Lung (tissue), 12 donors: ENCODE results near the gene SESTD1. TPM values are rescaled to one million over a fixed set of nuclear protein-coding genes. Genes with fewer than 3 reads are reported as not detected.

Experiments used
- ATAC-seq: fragments of 200-7000 bp; cut with Tn5 transposase; one replicate; pipeline ENCODE4 v1.9.1; 2020; ENCODE audit warnings: moderate number of reproducible peaks; ENCODE audit not compliant: insufficient read depth, low FRiP score
- DNase-seq, 3 donors: peaks; one replicate each; pipeline ENCODE4 v3.0.0-alpha.2; 2013 to 2017
- H3K27ac ChIP-seq, 2 donors: one replicate each; pipeline ENCODE4 v1.5.1; 2013; ENCODE audit warnings: mild to moderate bottlenecking in 2 of 2, moderate library complexity in 2 of 2, control low read depth in 1 of 2, inconsistent platforms in 1 of 2, low read depth in 1 of 2, low read length in 1 of 2
- H3K27me3 ChIP-seq, 3 donors: one replicate each; pipeline ENCODE4 v1.5.1; 2013; ENCODE audit warnings: low read length in 2 of 3; ENCODE audit not compliant: control insufficient read depth in 3 of 3, insufficient read depth in 3 of 3
- H3K36me3 ChIP-seq, 4 donors: one replicate each; pipeline ENCODE4 v1.5.1; 2013; ENCODE audit warnings: low read length in 4 of 4, mild to moderate bottlenecking in 1 of 4, moderate library complexity in 1 of 4; ENCODE audit not compliant: control insufficient read depth in 4 of 4, insufficient read depth in 4 of 4
- H3K4me1 ChIP-seq, 5 donors: one replicate each; pipeline ENCODE4 v1.5.1; 2013; ENCODE audit warnings: low read length in 5 of 5, mild to moderate bottlenecking in 2 of 5, moderate library complexity in 1 of 5; ENCODE audit not compliant: control insufficient read depth in 5 of 5, insufficient read depth in 5 of 5
- H3K4me3 ChIP-seq: one replicate; pipeline ENCODE4 v1.5.1; 2013; ENCODE audit warnings: mild to moderate bottlenecking, control low read depth, moderate library complexity
- H3K9ac ChIP-seq, 2 donors: one replicate each; pipeline ENCODE4 v1.5.1; 2013; ENCODE audit warnings: low read length in 2 of 2, control low read depth in 1 of 2; ENCODE audit not compliant: insufficient read depth in 1 of 2
- H3K9me3 ChIP-seq, 4 donors: one replicate each; pipeline ENCODE4 v1.5.1; 2013; ENCODE audit warnings: low read length in 3 of 4, mild to moderate bottlenecking in 1 of 4, moderate library complexity in 1 of 4; ENCODE audit not compliant: control insufficient read depth in 4 of 4, insufficient read depth in 3 of 4
- WGBS, 2 donors: extraction: QIAGEN DNeasy Blood & Tissue Kit; methylation state at CpG; one replicate each; pipeline ENCODE4 v1.1.7; 2013; 5-methylcytosine and 5-hydroxymethylcytosine counted together
- polyA plus RNA-seq, 2 donors: library from polyadenylated mRNA; stranded (reverse); fragments of 200-250 nt; gene quantifications; one replicate each; pipeline ENCODE4 v1.2.1, GENCODE V29; 2013
- total RNA-seq, 2 donors: library from RNA; depleted of rRNA in 1 of 2; stranded (reverse); fragments of >200 nt in 1 of 2; gene quantifications; one replicate each; pipeline ENCODE4 v1.2.1, GENCODE V29; 2014 to 2021
- TF ChIP-seq, protein P1 (sequence below): IDR thresholded peaks from 2 replicates; pipeline ENCODE4 v1.5.1; 2012; ENCODE audit warnings: mild to moderate bottlenecking; ENCODE audit errors: control extremely low read depth, extremely low read depth
- donor health status: control.
- donor health status: control.
- donor health status: Bipolar disorder and iron deficiency.
- donor health status: healthy.
- donor health status: DM: yes; HTN: yes; CAD: no.

SESTD1 gene
- total and polyA plus RNA-seq, 4 donors: 11.2 to 96.4 (median 49.3) TPM

DNA sequence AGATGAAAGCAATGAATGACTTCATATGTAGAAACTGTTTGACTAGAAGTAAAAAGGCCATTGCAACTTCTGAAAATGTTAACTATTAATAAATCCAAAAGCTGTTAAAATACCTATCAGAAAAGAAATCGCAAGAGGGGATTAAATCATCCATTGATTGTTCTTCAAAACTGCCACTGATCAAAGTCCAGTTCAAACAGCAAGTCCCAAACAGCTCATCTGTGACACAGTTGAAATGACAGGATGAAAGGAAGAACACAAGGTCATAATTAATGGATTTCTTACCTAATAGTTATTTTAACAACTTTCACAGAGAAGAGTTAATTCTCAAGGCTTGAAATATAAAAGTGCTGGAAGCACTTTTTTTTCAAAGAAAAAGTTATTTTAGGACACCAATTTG is 90.4 kb downstream of the SESTD1 start:
- TF ChIP-seq, protein P1, sequence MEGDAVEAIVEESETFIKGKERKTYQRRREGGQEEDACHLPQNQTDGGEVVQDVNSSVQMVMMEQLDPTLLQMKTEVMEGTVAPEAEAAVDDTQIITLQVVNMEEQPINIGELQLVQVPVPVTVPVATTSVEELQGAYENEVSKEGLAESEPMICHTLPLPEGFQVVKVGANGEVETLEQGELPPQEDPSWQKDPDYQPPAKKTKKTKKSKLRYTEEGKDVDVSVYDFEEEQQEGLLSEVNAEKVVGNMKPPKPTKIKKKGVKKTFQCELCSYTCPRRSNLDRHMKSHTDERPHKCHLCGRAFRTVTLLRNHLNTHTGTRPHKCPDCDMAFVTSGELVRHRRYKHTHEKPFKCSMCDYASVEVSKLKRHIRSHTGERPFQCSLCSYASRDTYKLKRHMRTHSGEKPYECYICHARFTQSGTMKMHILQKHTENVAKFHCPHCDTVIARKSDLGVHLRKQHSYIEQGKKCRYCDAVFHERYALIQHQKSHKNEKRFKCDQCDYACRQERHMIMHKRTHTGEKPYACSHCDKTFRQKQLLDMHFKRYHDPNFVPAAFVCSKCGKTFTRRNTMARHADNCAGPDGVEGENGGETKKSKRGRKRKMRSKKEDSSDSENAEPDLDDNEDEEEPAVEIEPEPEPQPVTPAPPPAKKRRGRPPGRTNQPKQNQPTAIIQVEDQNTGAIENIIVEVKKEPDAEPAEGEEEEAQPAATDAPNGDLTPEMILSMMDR: no peak
- DNase-seq (no peak), ATAC-seq (no peak)
- Histone ChIP-seq H3K27ac (no peak overlapping the region), H3K9me3 (no peaks in the 10 kb centered on the region), H3K27me3 (no peaks in the 10 kb centered on the region), H3K4me3 (no peak overlapping the region), H3K9ac (no peak overlapping the region), H3K4me1 (peaks cover 0 to 4% (median 0%) of the 10 kb centered on the region in 5 donors), H3K36me3 (peaks cover 3 to 9% (median 5%) of the 10 kb centered on the region in 4 donors)
- 93 to 98% methylated on average over 1 of the region's 1 CpG for WGBS, 2 donors

DNA sequence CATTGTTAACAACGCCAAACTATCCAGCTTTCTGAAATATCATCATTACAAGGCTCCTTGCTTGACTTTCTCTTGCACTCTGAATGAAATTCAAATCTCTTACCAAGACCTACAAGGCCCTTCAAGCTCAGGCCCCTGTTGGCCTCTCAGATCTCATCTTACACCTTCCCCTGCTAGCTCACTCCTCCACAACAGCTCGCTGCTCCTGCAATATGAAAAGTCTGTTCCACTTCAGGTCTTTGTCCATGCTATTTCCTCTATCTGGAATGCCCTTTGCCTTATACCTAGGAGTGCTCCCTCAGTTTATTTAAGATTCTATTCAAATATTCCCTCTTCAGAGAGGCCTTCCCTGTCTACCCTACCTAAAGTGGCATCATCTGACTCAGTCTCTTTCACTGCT is 91.7 kb downstream of the SESTD1 start:
- Histone ChIP-seq H3K4me3 (no peak overlapping the region), H3K9ac (no peak overlapping the region), H3K9me3 (no peaks in the 10 kb centered on the region), H3K4me1 (peaks cover 0 to 2% (median 0%) of the 10 kb centered on the region in 5 donors), H3K36me3 (peaks cover 3 to 9% (median 6%) of the 10 kb centered on the region in 4 donors), H3K27me3 (no peaks in the 10 kb centered on the region), H3K27ac (no peak overlapping the region)
- ATAC-seq (no peak), DNase-seq (no peak)
- TF ChIP-seq, protein P1: no peak
- 94 to 97% methylated on average over 2 of the region's 2 CpGs for WGBS, 2 donors

DNA sequence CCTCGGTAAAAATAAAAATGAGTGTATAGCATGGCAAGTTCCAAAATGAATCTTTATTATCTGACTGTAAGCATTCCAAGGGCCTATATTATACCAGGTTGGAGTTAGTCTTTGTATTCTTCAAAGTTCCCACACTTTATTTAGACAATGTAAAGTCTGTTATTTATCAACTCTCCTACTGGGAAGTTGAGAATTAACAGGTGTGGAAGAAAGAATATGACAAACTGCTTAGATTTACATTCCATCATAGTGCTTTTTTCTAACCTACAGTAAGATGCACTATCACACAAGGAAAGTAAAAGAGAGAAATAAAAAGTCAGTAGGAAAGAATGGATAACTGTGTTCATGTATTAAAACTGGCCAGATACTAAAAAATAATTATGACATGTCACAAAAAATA is 93.3 kb downstream of the SESTD1 start:
- ATAC-seq (no peak), DNase-seq (no peak)
- WGBS, 2 donors: 89 to 94% methylated on average over 1 of the region's 1 CpG
- peaks cover 0 to 2% (median 0%) of the 10 kb centered on the region in 5 donors for H3K4me1 ChIP-seq
- no peak overlapping the region for H3K27ac ChIP-seq
- no peak overlapping the region for H3K9ac ChIP-seq
- H3K4me3 ChIP-seq: no peak overlapping the region
- H3K36me3 ChIP-seq: peaks cover 3 to 9% (median 7%) of the 10 kb centered on the region in 4 donors
- TF ChIP-seq, protein P1: no peak
- H3K27me3 ChIP-seq: no peaks in the 10 kb centered on the region
- no peaks in the 10 kb centered on the region for H3K9me3 ChIP-seq

DNA sequence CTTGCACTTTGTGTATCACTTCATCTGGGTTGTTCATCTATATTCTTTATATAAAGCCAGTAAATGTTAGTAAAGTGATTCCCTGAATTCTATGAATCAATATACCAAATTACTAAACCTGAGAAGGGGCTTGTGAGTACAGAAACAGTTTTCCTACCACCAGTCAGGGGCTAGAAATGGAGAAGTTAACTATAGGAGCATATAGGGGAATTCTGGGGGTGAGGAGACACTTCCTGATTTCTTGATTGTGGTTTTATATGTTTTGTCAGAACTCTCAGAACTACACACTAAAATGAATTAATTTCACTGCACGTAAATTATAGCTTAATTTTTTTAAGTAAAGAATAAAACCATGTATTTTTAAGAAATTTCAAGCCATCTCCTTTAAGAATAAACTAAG is 93.7 kb downstream of the SESTD1 start:
- peaks cover 0 to 2% (median 0%) of the 10 kb centered on the region in 5 donors for H3K4me1 ChIP-seq
- no peak overlapping the region for H3K9ac ChIP-seq
- WGBS, 2 donors: 29 to 71% methylated on average over 1 of the region's 1 CpG
- ATAC-seq: no peak
- TF ChIP-seq, protein P1: no peak
- no peaks in the 10 kb centered on the region for H3K9me3 ChIP-seq
- no peak for DNase-seq
- H3K4me3 ChIP-seq: no peak overlapping the region
- H3K36me3 ChIP-seq: peaks cover 3 to 8% (median 7%) of the 10 kb centered on the region in 4 donors
- H3K27ac ChIP-seq: no peak overlapping the region
- no peaks in the 10 kb centered on the region for H3K27me3 ChIP-seq
